GM06990 (cell line): Measurements from ENCODE around the gene TUBA3E.
"Not testable (repeated sequence)": the region's sequence is repeated elsewhere in the genome, so short reads cannot be mapped to it uniquely, and the experiment has no call there.

Experiments
- DNase-seq: peaks from one replicate; pipeline ENCODE4 v3.0.0-alpha.2; 2011; ENCODE audit not compliant: insufficient read length; ENCODE audit errors: extremely low read depth
- H3K27me3 ChIP-seq: replicated peaks from 2 replicates; pipeline ENCODE4 v1.6.0; 2011; ENCODE audit warnings: low read length; ENCODE audit not compliant: control insufficient read depth, insufficient read depth
- H3K36me3 ChIP-seq: 2 replicates; pipeline ENCODE4 v1.5.1; 2011; ENCODE audit warnings: low read length; ENCODE audit not compliant: control insufficient read depth, insufficient read depth
- H3K4me3 ChIP-seq: replicated peaks from 2 replicates; pipeline ENCODE4 v1.5.1; 2011; ENCODE audit warnings: low read depth, mild to moderate bottlenecking, control low read depth, low read length
- CTCF ChIP-seq: IDR thresholded peaks from 2 replicates; pipeline ENCODE4 v1.5.1; 2011; ENCODE audit warnings: low read length, control low read depth, mild to moderate bottlenecking, inconsistent platforms; ENCODE audit not compliant: insufficient read depth, poor library complexity, severe bottlenecking

TUBA3E gene

GRCh38 chr2:130181325-130181879, 16.8 kb downstream of the TUBA3E start, which contains the start of gene SMPD4:
Gene SMPD4, minus strand, starts transcription at chr2:130181602. Its CDS starts 5,010 bp downstream, at chr2:130176592.
- peak; percentile 94 for DNase-seq
- Histone ChIP-seq H3K4me3 (peak within 1 kb of the TSS; percentile 94), H3K36me3 (peaks cover 4% of the 10 kb centered on the region), H3K27me3 (no peaks in the 10 kb centered on the region)
- peak; percentile 51 for TF ChIP-seq CTCF

DNA sequence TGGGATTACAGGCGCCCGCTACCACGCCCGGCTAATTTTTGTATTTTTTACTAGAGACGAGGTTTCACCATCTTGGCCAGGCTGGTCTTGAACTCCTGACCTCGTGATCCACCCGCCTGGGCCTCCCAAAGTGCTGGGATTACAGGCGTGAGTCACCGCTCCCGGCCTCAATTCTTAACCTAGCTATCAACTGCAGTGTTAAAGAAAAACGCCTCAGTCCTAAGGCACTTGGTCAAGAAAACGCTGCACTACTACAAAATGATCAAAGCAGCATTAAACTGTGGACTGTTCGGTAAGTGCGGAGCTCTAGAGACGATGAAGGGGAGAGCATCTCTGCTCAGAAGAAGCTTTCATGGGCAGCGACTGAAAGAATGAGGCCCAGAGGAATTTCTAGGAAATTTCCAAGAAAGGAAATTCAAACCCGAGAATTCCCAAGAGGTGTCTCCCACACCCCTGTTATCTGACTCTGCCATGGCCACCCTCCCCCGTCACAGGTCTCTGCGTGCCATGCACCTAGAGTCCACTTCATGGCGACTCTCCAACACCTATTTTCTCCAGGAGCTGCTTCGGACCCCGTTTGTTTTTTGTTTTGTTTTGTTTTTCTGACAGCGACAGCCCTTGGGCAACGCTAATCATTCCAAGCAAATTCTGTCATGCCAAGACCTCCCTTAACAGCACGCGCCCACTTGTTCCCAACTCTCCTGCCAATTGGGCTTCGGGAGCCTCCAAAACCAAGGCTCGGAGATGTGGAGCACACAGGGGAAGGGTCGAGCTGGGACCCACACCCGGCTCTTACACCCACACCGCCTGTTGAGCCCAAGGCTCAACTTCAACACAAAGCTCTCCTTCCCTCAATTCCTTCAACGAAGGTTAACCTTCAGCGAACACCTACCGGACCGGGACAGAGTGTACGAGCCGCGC, 17.6 kb downstream of the TUBA3E start:
- H3K36me3 ChIP-seq = not testable (repeated sequence)

DNA sequence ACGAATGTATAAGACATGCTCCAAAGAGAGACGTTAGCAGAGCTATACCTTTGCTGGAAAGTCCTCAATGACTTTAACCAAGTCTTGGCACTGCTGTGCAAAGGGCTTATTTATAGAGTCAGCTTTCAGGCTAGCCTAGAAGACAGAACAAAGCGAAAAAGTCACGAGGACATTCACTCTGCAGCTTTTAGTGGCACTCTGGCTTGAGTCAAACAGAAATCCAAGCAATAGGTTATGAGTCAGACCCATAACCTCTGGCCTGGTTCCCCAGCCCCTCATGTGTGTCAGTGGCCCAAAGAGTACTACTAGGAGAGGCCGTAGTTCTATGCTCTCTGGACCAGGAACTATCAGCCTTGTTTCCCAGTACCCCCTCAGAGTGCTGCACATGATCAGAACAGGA, 23.4 kb downstream of the TUBA3E start:
- peaks cover 12% of the 10 kb centered on the region for H3K36me3 ChIP-seq
- not testable (repeated sequence) for DNase-seq, H3K27me3 ChIP-seq, H3K4me3 ChIP-seq

More for the DNA sequence above, 17.6 kb downstream of the TUBA3E start:
- H3K4me3 ChIP-seq = peak overlapping the region; percentile 94
- DNase-seq, H3K27me3 ChIP-seq: not testable (repeated sequence)

DNA sequence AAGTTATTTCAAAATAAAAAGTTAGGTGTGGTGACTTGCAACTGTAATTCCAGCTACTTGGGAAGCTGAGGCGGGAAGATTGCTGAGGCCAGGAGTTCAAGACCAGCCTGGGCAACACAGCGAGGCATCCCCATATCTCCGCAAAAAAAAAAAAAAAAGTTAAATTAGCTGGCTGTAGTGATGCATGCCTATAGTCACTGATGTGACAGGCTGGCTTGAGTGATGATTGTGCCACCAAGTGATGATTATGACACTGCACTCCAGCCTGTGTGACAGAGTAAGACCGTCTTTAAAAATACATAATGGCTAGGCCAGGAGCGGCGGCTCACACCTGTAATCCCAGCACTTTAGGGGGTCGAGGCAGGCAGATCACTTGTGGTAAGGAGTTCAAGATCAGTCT, 28.3 kb downstream of the TUBA3E start:
- H3K27me3 ChIP-seq = no peaks in the 10 kb centered on the region
- H3K4me3 ChIP-seq = no peak overlapping the region
- H3K36me3 ChIP-seq = peaks cover 13% of the 10 kb centered on the region
- DNase-seq = no peak
- no peak for TF ChIP-seq CTCF

DNA sequence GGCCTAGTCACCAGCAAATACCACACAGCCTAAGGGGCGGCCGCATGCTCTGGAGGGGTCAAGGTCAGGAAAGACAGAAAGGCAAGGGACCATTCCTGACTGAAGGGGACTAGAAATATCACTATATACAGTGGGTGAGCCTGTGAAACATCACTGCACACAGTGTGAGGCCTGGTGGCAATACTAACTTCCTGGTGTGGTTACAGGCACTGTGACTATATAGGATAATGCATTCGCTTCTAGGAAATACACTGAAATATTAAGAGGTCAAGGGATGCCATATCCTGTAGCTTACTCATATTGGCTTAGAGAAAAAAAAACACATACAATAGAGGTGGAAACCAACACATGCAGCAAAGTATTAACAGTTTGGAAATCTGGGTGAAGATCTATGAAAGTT, 29.1 kb downstream of the TUBA3E start:
- not testable (repeated sequence) for H3K4me3 ChIP-seq, DNase-seq, H3K27me3 ChIP-seq
- peaks cover 13% of the 10 kb centered on the region for H3K36me3 ChIP-seq

DNA sequence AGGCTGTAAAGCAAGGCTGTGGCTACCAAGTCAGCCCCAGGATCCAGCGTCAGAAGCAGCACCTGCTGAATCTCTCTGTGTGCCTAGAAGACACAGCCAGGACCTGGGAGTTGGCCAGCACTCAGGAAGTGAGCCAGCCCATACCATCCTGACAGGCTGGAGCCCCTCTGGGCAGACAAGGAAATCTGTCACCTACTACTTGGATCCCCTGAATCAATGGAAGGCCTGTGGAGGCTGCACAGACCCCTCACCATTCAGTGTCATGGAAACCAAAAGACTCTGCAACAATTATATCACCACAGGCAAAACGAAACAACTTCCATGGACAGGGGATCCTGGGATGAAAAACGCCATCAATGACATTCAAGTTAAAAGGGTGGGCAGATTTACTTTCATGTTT, 31.6 kb downstream of the TUBA3E start:
- peaks cover 12% of the 10 kb centered on the region for H3K36me3 ChIP-seq
- H3K4me3 ChIP-seq, H3K27me3 ChIP-seq, DNase-seq: not testable (repeated sequence)

- Histone ChIP-seq H3K36me3 (peaks cover 9% of the 10 kb centered on the region), H3K27me3 (no peaks in the 10 kb centered on the region), H3K4me3 (no peak overlapping the region)
- TF ChIP-seq CTCF = no peak
- no peak for DNase-seq
Measured at GRCh38 chr2:130165293-130166016, 32.8 kb downstream of the TUBA3E start.
